Fibroblast of lung (primary cell): ENCODE results near the gene SPEN. TPM values are rescaled to one million over a fixed set of nuclear protein-coding genes. Genes with fewer than 3 reads are reported as not detected.

Experiments used
- DNase-seq, 2 donors: peaks; one replicate each; pipeline versions ENCODE4 v3.0.0 to v3.0.0-alpha.2; 2010; ENCODE audit warnings: low read depth in 2 of 2
- H2AFZ ChIP-seq: 2 replicates; pipeline ENCODE4 v1.5.1; 2012; ENCODE audit warnings: low read length, control low read depth, inconsistent platforms
- H3K27ac ChIP-seq: 2 replicates; pipeline ENCODE4 v1.5.1; 2011; ENCODE audit warnings: low read length, control low read depth; ENCODE audit not compliant: insufficient read depth
- H3K27me3 ChIP-seq: 2 replicates; pipeline ENCODE4 v1.5.1; 2011; ENCODE audit warnings: mild to moderate bottlenecking, low read length; ENCODE audit not compliant: control insufficient read depth, insufficient read depth
- H3K36me3 ChIP-seq: 2 replicates; pipeline ENCODE4 v1.5.1; 2011; ENCODE audit warnings: low read length; ENCODE audit not compliant: control insufficient read depth, insufficient read depth
- H3K4me1 ChIP-seq: 2 replicates; pipeline ENCODE4 v1.5.1; 2011; ENCODE audit warnings: low read length; ENCODE audit not compliant: control insufficient read depth, insufficient read depth; ENCODE audit errors: extremely low read depth
- H3K4me2 ChIP-seq: 2 replicates; pipeline ENCODE4 v1.5.1; 2011; ENCODE audit warnings: low read length, control low read depth; ENCODE audit not compliant: insufficient read depth; ENCODE audit errors: extremely low read depth
- H3K4me3 ChIP-seq, 4 experiments: fragments of 200-600 bp in 1 of 4; sonication (generic) in 1 of 4; replicated peaks in 1 of 4; 2 replicates each; pipeline ENCODE4 v1.5.1; 2011 to 2016; ENCODE audit warnings: low read length in 4 of 4, low read depth in 3 of 4, mild to moderate bottlenecking in 3 of 4, control low read depth in 2 of 4, inconsistent platforms in 1 of 4, mixed read lengths in 1 of 4; ENCODE audit not compliant: insufficient read depth in 1 of 4; ENCODE audit errors: control extremely low read depth in 1 of 4
- H3K79me2 ChIP-seq: 2 replicates; pipeline ENCODE4 v1.5.1; 2012; ENCODE audit warnings: mild to moderate bottlenecking, low read length, inconsistent platforms; ENCODE audit not compliant: control insufficient read depth, insufficient read depth
- H3K9ac ChIP-seq: 2 replicates; pipeline ENCODE4 v1.5.1; 2011; ENCODE audit warnings: mild to moderate bottlenecking, low read length, control low read depth; ENCODE audit not compliant: insufficient read depth
- H3K9me3 ChIP-seq: 2 replicates; pipeline ENCODE4 v1.5.1; 2012; ENCODE audit warnings: low read depth, low read length; ENCODE audit not compliant: control insufficient read depth, insufficient read depth
- H4K20me1 ChIP-seq: 2 replicates; pipeline ENCODE4 v1.5.1; 2011; ENCODE audit warnings: low read length; ENCODE audit not compliant: control insufficient read depth, insufficient read depth; ENCODE audit errors: extremely low read depth
- EZH2 ChIP-seq: IDR thresholded peaks from 2 replicates; pipeline ENCODE4 v1.5.1; 2012; ENCODE audit warnings: low read length, control low read depth, mild to moderate bottlenecking; ENCODE audit errors: missing control alignments
- polyA plus RNA-seq, 2 donors: library from polyadenylated mRNA; depleted of rRNA in 1 of 2; stranded (reverse) in 1 of 2; unstranded in 1 of 2; fragments of >200 nt; gene quantifications; 2 replicates each; pipeline ENCODE4 v1.2.1, GENCODE V29; 2011 to 2012; ENCODE audit warnings: missing spikeins in 1 of 2
- total RNA-seq: library from RNA; depleted of rRNA; stranded (reverse); fragments of >200 nt; gene quantifications from 2 replicates; pipeline ENCODE4 v1.2.1, GENCODE V29; 2014
- TF ChIP-seq, protein P1 (sequence below), 2 donors: IDR thresholded peaks in 1 of 2; conservative IDR thresholded peaks in 1 of 2; 1 replicate in 1 of 2; 2 replicates in 1 of 2; pipeline ENCODE4 v1.5.1; 2011 to 2012; ENCODE audit warnings: low read length in 2 of 2, control low read depth in 1 of 2, inconsistent platforms in 1 of 2, low read depth in 1 of 2, mild to moderate bottlenecking in 1 of 2

Gene SPEN
- total and polyA plus RNA-seq, 2 donors (not counting 1 experiment from before 2014, with no cell fraction given): 5.1 to 11.9 TPM

DNA sequence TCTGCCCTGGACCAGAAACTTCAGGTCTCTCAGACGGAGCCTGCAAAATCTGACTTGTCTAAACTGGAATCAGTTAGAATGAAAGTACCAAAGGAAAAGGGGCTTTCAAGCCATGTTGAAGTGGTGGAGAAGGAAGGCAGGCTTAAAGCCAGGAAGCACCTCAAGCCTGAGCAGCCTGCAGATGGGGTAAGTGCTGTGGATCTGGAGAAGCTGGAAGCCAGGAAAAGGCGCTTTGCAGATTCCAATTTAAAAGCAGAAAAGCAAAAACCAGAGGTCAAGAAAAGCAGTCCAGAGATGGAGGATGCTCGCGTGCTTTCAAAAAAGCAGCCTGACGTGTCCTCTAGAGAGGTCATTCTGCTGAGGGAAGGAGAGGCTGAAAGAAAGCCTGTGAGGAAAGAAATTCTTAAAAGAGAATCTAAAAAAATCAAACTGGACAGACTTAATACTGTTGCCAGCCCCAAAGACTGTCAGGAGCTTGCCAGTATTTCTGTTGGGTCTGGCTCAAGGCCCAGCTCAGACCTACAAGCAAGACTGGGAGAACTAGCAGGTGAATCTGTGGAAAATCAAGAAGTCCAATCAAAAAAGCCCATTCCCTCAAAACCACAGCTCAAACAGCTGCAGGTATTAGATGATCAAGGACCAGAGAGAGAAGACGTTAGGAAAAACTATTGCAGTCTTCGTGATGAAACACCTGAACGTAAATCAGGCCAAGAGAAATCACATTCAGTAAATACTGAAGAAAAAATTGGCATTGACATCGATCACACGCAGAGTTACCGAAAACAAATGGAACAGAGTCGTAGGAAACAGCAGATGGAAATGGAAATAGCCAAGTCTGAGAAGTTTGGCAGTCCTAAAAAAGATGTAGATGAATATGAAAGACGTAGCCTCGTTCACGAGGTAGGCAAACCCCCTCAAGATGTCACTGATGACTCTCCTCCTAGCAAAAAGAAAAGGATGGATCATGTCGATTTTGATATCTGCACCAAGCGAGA is 81.8 kb downstream of the SPEN start:
- Histone ChIP-seq H3K79me2 (no peaks in the 10 kb centered on the region), H3K36me3 (peaks cover 6% of the 10 kb centered on the region), H3K4me1 (peaks cover 2% of the 10 kb centered on the region), H3K27me3 (no peaks in the 10 kb centered on the region), H3K9ac (no peak overlapping the region), H3K27ac (no peak overlapping the region), H3K4me2 (no peak overlapping the region), H4K20me1 (no peaks in the 10 kb centered on the region), H3K4me3 (no peak overlapping the region), H2AFZ (no peak overlapping the region), H3K9me3 (no peaks in the 10 kb centered on the region)
- DNase-seq: no peak
- no peak for TF ChIP-seq EZH2
- TF ChIP-seq, protein P1, sequence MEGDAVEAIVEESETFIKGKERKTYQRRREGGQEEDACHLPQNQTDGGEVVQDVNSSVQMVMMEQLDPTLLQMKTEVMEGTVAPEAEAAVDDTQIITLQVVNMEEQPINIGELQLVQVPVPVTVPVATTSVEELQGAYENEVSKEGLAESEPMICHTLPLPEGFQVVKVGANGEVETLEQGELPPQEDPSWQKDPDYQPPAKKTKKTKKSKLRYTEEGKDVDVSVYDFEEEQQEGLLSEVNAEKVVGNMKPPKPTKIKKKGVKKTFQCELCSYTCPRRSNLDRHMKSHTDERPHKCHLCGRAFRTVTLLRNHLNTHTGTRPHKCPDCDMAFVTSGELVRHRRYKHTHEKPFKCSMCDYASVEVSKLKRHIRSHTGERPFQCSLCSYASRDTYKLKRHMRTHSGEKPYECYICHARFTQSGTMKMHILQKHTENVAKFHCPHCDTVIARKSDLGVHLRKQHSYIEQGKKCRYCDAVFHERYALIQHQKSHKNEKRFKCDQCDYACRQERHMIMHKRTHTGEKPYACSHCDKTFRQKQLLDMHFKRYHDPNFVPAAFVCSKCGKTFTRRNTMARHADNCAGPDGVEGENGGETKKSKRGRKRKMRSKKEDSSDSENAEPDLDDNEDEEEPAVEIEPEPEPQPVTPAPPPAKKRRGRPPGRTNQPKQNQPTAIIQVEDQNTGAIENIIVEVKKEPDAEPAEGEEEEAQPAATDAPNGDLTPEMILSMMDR (conservative IDR thresholded peaks at IDR 0.05 in 1 of 2, IDR thresholded peaks at IDR 0.05 in 1 of 2; ENCODE audit: low read depth in 1 of 2, low read length in 2 of 2): no peak

DNA sequence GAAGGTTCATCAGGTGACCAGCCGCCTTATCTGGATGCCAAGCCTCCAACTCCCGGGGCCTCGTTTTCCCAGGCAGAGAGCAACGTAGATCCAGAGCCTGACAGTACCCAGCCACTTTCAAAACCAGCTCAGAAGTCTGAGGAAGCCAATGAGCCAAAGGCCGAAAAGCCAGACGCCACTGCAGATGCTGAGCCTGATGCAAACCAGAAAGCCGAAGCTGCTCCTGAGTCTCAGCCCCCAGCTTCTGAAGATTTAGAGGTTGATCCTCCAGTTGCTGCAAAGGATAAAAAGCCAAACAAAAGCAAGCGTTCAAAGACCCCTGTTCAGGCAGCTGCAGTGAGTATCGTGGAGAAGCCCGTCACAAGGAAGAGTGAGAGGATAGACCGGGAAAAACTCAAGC is 83.9 kb downstream of the SPEN start:
- Histone ChIP-seq H3K27ac (no peak overlapping the region), H4K20me1 (no peaks in the 10 kb centered on the region), H3K79me2 (no peaks in the 10 kb centered on the region), H3K4me2 (no peak overlapping the region), H2AFZ (no peak overlapping the region), H3K27me3 (no peaks in the 10 kb centered on the region), H3K9ac (no peak overlapping the region), H3K9me3 (no peaks in the 10 kb centered on the region), H3K4me1 (no peaks in the 10 kb centered on the region), H3K36me3 (peaks cover 14% of the 10 kb centered on the region), H3K4me3 (no peak overlapping the region)
- no peak for DNase-seq
- TF ChIP-seq EZH2: no peak
- TF ChIP-seq, protein P1 (conservative IDR thresholded peaks at IDR 0.05 in 1 of 2, IDR thresholded peaks at IDR 0.05 in 1 of 2; ENCODE audit: low read depth in 1 of 2, low read length in 2 of 2): no peak

DNA sequence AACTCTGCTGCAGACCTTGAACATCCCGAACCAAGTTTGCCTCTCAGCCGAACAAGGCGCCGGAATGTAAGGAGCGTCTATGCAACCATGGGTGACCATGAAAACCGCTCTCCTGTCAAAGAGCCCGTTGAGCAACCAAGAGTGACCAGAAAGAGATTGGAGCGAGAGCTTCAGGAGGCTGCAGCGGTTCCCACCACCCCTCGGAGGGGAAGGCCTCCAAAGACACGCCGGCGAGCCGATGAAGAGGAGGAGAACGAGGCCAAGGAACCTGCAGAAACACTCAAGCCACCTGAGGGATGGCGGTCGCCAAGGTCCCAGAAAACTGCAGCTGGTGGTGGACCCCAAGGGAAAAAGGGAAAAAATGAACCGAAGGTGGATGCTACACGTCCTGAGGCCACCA is 84.4 kb downstream of the SPEN start:
- DNase-seq: no peak
- Histone ChIP-seq H3K4me3 (no peak overlapping the region), H3K4me1 (no peaks in the 10 kb centered on the region), H3K79me2 (no peaks in the 10 kb centered on the region), H3K9me3 (no peaks in the 10 kb centered on the region), H3K4me2 (no peak overlapping the region), H3K27ac (no peak overlapping the region), H3K36me3 (peaks cover 14% of the 10 kb centered on the region), H3K9ac (no peak overlapping the region), H2AFZ (no peak overlapping the region), H4K20me1 (no peaks in the 10 kb centered on the region), H3K27me3 (no peaks in the 10 kb centered on the region)
- no peak for TF ChIP-seq EZH2
- TF ChIP-seq, protein P1 (conservative IDR thresholded peaks at IDR 0.05 in 1 of 2, IDR thresholded peaks at IDR 0.05 in 1 of 2; ENCODE audit: low read depth in 1 of 2, low read length in 2 of 2): no peak
